HepG2 (cell line): ENCODE data around the gene KCTD4. TPM values are rescaled to one million over a fixed set of nuclear protein-coding genes. Genes with fewer than 3 reads are reported as not detected.

Experiments used
- ATAC-seq: fragments of 200-7000 bp; cut with Tn5 transposase; 3 replicates; pipeline ENCODE4 v1.9.1; 2020; ENCODE audit warnings: mild to moderate bottlenecking, moderate library complexity
- BruUV-seq: library from RNA; stranded (reverse); fragments of 400-500 nt; replicated peaks from 2 replicates; lab custom pipeline; 2021; lab: Mats Ljungman, UMichigan
- CTCF ChIA-PET: fragments of 300-600 bp; formaldehyde crosslinking; extraction: SDS; loops from one replicate; lab custom pipeline; 2021; ENCODE audit warnings: low total read pairs, inconsistent platforms, low intra/inter-chr PET ratio; lab: Yijun Ruan, JAX
- POLR2A ChIA-PET: fragments of 350-600 bp; sonication (Branson Sonifier 250); formaldehyde crosslinking; loops from one replicate; lab custom pipeline; 2020; ENCODE audit warnings: antibody characterized with exemption, inconsistent platforms; lab: Yijun Ruan, JAX
- DNase-seq: peaks from one replicate; pipeline ENCODE4 v3.0.0-alpha.2; 2015; ENCODE audit warnings: low spot score
- FAIRE-seq: peaks from 3 replicates; lab custom pipeline; 2011; peaks lifted over from hg19 to GRCh38; lab: Jason Lieb, UNC
- H2AFZ ChIP-seq: one replicate; pipeline ENCODE4 v1.6.1; 2011; ENCODE audit warnings: low read length, inconsistent platforms
- H3K27ac ChIP-seq: fragments of 300-600 bp; 3 replicates; pipeline ENCODE4 v1.8.0; 2011; ENCODE audit warnings: mixed run types, mild to moderate bottlenecking, mixed read lengths, low read length, inconsistent platforms; ENCODE audit not compliant: insufficient read depth; ENCODE audit errors: extremely low read length
- H3K27me3 ChIP-seq, 2 experiments: fragments of 200-600 bp in 1 of 2; 2 replicates in 1 of 2; 3 replicates in 1 of 2; pipeline versions ENCODE4 v1.6.0 to v1.8.0; 2011; ENCODE audit warnings: low read length in 2 of 2, mild to moderate bottlenecking in 2 of 2, moderate library complexity in 2 of 2, inconsistent platforms in 1 of 2; ENCODE audit not compliant: insufficient read depth in 2 of 2, control insufficient read depth in 1 of 2
- H3K36me3 ChIP-seq, 2 experiments: fragments of 200-600 bp in 1 of 2; replicated peaks in 1 of 2; 2 replicates in 1 of 2; 3 replicates in 1 of 2; pipeline versions ENCODE4 v1.5.1 to v1.8.0; 2011; ENCODE audit warnings: low read length in 2 of 2, inconsistent platforms in 1 of 2; ENCODE audit not compliant: insufficient read depth in 2 of 2, control insufficient read depth in 1 of 2
- H3K4me1 ChIP-seq: 2 replicates; pipeline ENCODE4 v1.5.1; 2012; ENCODE audit warnings: low read length, inconsistent platforms; ENCODE audit not compliant: insufficient read depth
- H3K4me2 ChIP-seq: 2 replicates; pipeline ENCODE4 v1.6.0; 2011; ENCODE audit warnings: low read depth, low read length, inconsistent platforms
- H3K4me3 ChIP-seq, 3 experiments: fragments of 200-600 bp in 1 of 3; sonication (generic), shearing (Covaris generic) in 1 of 3; replicated peaks in 1 of 3; 2 replicates each; pipeline ENCODE4 v1.5.1; 2011 to 2016; ENCODE audit warnings: low read length in 3 of 3, inconsistent platforms in 2 of 3, low read depth in 2 of 3, mild to moderate bottlenecking in 2 of 3, control low read depth in 1 of 3, mixed read lengths in 1 of 3; ENCODE audit not compliant: insufficient read depth in 1 of 3
- H3K79me2 ChIP-seq: one replicate; pipeline ENCODE4 v1.6.1; 2011; ENCODE audit warnings: low read length, inconsistent platforms; ENCODE audit not compliant: insufficient read depth
- H3K9ac ChIP-seq: 2 replicates; pipeline ENCODE4 v1.6.0; 2011; ENCODE audit warnings: mild to moderate bottlenecking, low read depth, low read length, inconsistent platforms; ENCODE audit not compliant: insufficient read depth
- H3K9me3 ChIP-seq: 2 replicates; pipeline ENCODE4 v1.5.1; 2012; ENCODE audit warnings: mild to moderate bottlenecking, low read length
- H4K20me1 ChIP-seq: 2 replicates; pipeline ENCODE4 v1.6.0; 2011; ENCODE audit warnings: inconsistent platforms, mild to moderate bottlenecking, low read length, moderate library complexity; ENCODE audit not compliant: insufficient read depth
- CTCF ChIP-seq: sonication (generic); formaldehyde crosslinking; IDR thresholded peaks from 2 replicates; pipeline ENCODE4 v1.5.0; 2020; ENCODE audit warnings: mild to moderate bottlenecking, missing genetic modification reagents, moderate library complexity
- FOXM1 ChIP-seq: sonication (generic); formaldehyde crosslinking; IDR thresholded peaks from 2 replicates; pipeline ENCODE4 v1.5.0; 2020; ENCODE audit warnings: missing genetic modification reagents
- HOXD1 ChIP-seq: sonication (generic); formaldehyde crosslinking; IDR thresholded peaks from 2 replicates; pipeline ENCODE4 v1.5.0; 2020; ENCODE audit warnings: missing genetic modification reagents
- MAFF ChIP-seq: IDR thresholded peaks from 2 replicates; pipeline ENCODE4 v1.6.1; 2011; ENCODE audit warnings: low read depth, low read length, improper control_type of control experiment
- RFX1 ChIP-seq: fragments of 450-650 bp; IDR thresholded peaks from 2 replicates; pipeline ENCODE4 v1.6.1; 2017
- RFX3 ChIP-seq: IDR thresholded peaks from 2 replicates; pipeline ENCODE4 v1.6.1; 2016; ENCODE audit warnings: missing biosample characterization, missing genetic modification reagents
- SMARCC2 ChIP-seq: fragments of 450-650 bp; IDR thresholded peaks from 2 replicates; pipeline ENCODE4 v1.6.1; 2017; ENCODE audit warnings: antibody characterized with exemption, mild to moderate bottlenecking
- SOX5 ChIP-seq: IDR thresholded peaks from 2 replicates; pipeline ENCODE4 v1.6.1; 2016; ENCODE audit warnings: borderline replicate concordance
- THAP7 ChIP-seq: sonication (generic); formaldehyde crosslinking; IDR thresholded peaks from 2 replicates; pipeline ENCODE4 v1.8.1; 2023; ENCODE audit warnings: mild to moderate bottlenecking, missing genetic modification reagents
- ZNF138 ChIP-seq: sonication (generic); formaldehyde crosslinking; IDR thresholded peaks from 2 replicates; pipeline ENCODE4 v1.5.0; 2020; ENCODE audit warnings: mild to moderate bottlenecking, low read depth, missing genetic modification reagents
- ZNF180 ChIP-seq: sonication (generic); formaldehyde crosslinking; IDR thresholded peaks from 2 replicates; pipeline ENCODE4 v1.4.0; 2020; ENCODE audit warnings: low read depth, missing genetic modification reagents, borderline replicate concordance
- ZNF547 ChIP-seq: sonication (generic); formaldehyde crosslinking; IDR thresholded peaks from 2 replicates; pipeline ENCODE4 v1.5.1; 2020; ENCODE audit warnings: mild to moderate bottlenecking, missing genetic modification reagents
- ZSCAN30 ChIP-seq: sonication (generic); formaldehyde crosslinking; IDR thresholded peaks from 2 replicates; pipeline ENCODE4 v1.5.0; 2020; ENCODE audit warnings: mild to moderate bottlenecking, missing genetic modification reagents
- ZSCAN31 ChIP-seq: sonication (generic); formaldehyde crosslinking; IDR thresholded peaks from 2 replicates; pipeline ENCODE4 v1.5.0; 2020; ENCODE audit warnings: low read depth, mild to moderate bottlenecking, missing genetic modification reagents
- WGBS: methylation state at CpG from one replicate; pipeline ENCODE4 v1.1.6; 2017; ENCODE audit warnings: low lambda C conversion rate; 5-methylcytosine and 5-hydroxymethylcytosine counted together
- in situ Hi-C: cut with HindIII; loops from 2 replicates; pipeline ENCODE4 v1.10.0; 2017; ENCODE audit warnings: low pct_unique_long_range_greater_than_20kb; ENCODE audit not compliant: extremely low pct_ligation_motif_present
- intact Hi-C: fragments of 100-400 bp; cut with micrococcal nuclease; formaldehyde crosslinking; loops from one replicate; pipeline ENCODE4 v1.10.0; 2022; ENCODE audit not compliant: unreplicated experiment
- polyA plus RNA-seq, 8 experiments: library from polyadenylated mRNA; depleted of rRNA in 3 of 8; stranded (reverse) in 7 of 8; unstranded in 1 of 8; fragments of >200 nt; fragmentation: Illumina TruSeq in 4 of 8; extraction: Trizol in 4 of 8; gene quantifications; 2 replicates each; pipeline versions ENCODE4 v1.2.1 to v1.2.3, GENCODE V29; 2011 to 2016; ENCODE audit warnings: low read depth in 4 of 8, missing spikeins in 1 of 8, mixed read lengths in 1 of 8; ENCODE audit not compliant: insufficient read depth in 1 of 8
- total RNA-seq, 5 experiments: library from RNA; depleted of rRNA; stranded (reverse); fragments of >200 nt; fragmentation: Illumina TruSeq; extraction: Trizol; gene quantifications; 2 replicates each; pipeline ENCODE4 v1.2.3, GENCODE V29; 2016; ENCODE audit warnings: low read depth in 1 of 5

KCTD4 gene
- total and polyA plus RNA-seq, 2 of the 13 experiments (the other 11 are each of a cell fraction or from before 2014, with no cell fraction given) = not detected

- ChIA-PET CTCF (no interaction called here), POLR2A (no interaction called here)
- no peak for DNase-seq
- intact Hi-C loops (no loop called here), in situ Hi-C loops (no loop called here)
- BruUV-seq = no TSS peak
- Histone ChIP-seq H3K27ac (no peak overlapping the region), H3K79me2 (no peaks in the 10 kb centered on the region), H3K27me3 (no peaks in the 10 kb centered on the region), H4K20me1 (no peaks in the 10 kb centered on the region), H3K36me3 (no peaks in the 10 kb centered on the region), H3K9me3 (no peaks in the 10 kb centered on the region), H3K4me1 (peaks cover 7% of the 10 kb centered on the region; the same call in 1 of the 2 replicates), H3K9ac (no peak overlapping the region), H3K4me3 (no peak overlapping the region), H3K4me2 (no peak overlapping the region), H2AFZ (no peak overlapping the region)
- no peak for ATAC-seq
- FAIRE-seq = no peak
- TF ChIP-seq ZNF547 (CRISPR knock-in tag) (no peak), CTCF (CRISPR knock-in tag) (no peak), ZNF180 (no peak), SMARCC2 (no peak)
- 92% methylated on average over 2 of the region's 2 CpGs for WGBS
Observed at GRCh38 chr13:45232591-45232990, 31.7 kb upstream of the KCTD4 start.

GRCh38 chr13:45231722-45232121 lies 30.9 kb upstream of the KCTD4 start:
- H3K4me2 ChIP-seq = no peak overlapping the region
- ChIA-PET CTCF (no interaction called here), POLR2A (no interaction called here)
- BruUV-seq = no TSS peak
- WGBS = 78% methylated on average over 1 of the region's 1 CpG
- H3K9ac ChIP-seq = no peak overlapping the region
- DNase-seq = no peak
- H3K36me3 ChIP-seq = no peaks in the 10 kb centered on the region
- no peaks in the 10 kb centered on the region for H4K20me1 ChIP-seq
- H3K4me3 ChIP-seq = no peak overlapping the region
- no peaks in the 10 kb centered on the region for H3K79me2 ChIP-seq
- ATAC-seq = no peak
- H3K27me3 ChIP-seq = no peaks in the 10 kb centered on the region
- no peak for FAIRE-seq
- no peaks in the 10 kb centered on the region for H3K9me3 ChIP-seq
- no peak overlapping the region for H3K27ac ChIP-seq
- in situ Hi-C loops = no loop called here
- intact Hi-C loops = no loop called here
- TF ChIP-seq HOXD1 = no peak
- 0 out of 2 replicates have a peak, but pooled peaks have one; percentile 9 for TF ChIP-seq RFX1
- peak; percentile 41; the same call in 1 of the 2 replicates for TF ChIP-seq MAFF
- no peak for TF ChIP-seq ZSCAN30 (CRISPR knock-in tag)
- no peak for TF ChIP-seq ZSCAN31
- TF ChIP-seq SOX5 (CRISPR knock-in tag) = no peak
- no peak for TF ChIP-seq ZNF138 (CRISPR knock-in tag)
- TF ChIP-seq RFX3 (CRISPR knock-in tag) = peak; percentile 54; the same call in 1 of the 2 replicates
- TF ChIP-seq THAP7 (CRISPR knock-in tag) = no peak
- no peak for TF ChIP-seq FOXM1 (CRISPR knock-in tag)
- H2AFZ ChIP-seq = no peak overlapping the region
- peaks cover 7% of the 10 kb centered on the region; the same call in 1 of the 2 replicates for H3K4me1 ChIP-seq
